ENCODE measurements around the gene CEP162. TPM values are rescaled to one million over a fixed set of nuclear protein-coding genes. Genes with fewer than 3 reads are reported as not detected.
"Not testable (repeated sequence)": the region's sequence is repeated elsewhere in the genome, so short reads cannot be mapped to it uniquely, and the experiment has no call there.

The CEP162 gene
- total and polyA plus RNA-seq, 7 experiments from 2014 or later, result 3.9 to 10.7 (median 8.1) TPM

GRCh38 chr6:84166395-84166794 lies 61.0 kb downstream of the CEP162 start:
- ChIA-PET CTCF (no interaction called here), POLR2A (no interaction called here)
- Mint-ChIP-seq H3K4me1 (no peaks in the 10 kb centered on the region), H3K4me3 (no peak overlapping the region), H3K27ac (no peak overlapping the region), H3K9me3 (peaks cover 0 to 4% (median 0%) of the 10 kb centered on the region in 11 donors), H3K36me3 (peaks cover 4 to 62% (median 49%) of the 10 kb centered on the region in 5 donors), H3K27me3 (no peaks in the 10 kb centered on the region)
- ATAC-seq, result no peak
- Histone ChIP-seq H3K36me3 (ENCODE audit: control insufficient read depth in 2 of 3, insufficient read depth in 3 of 3, low read length in 3 of 3) (peaks cover 0 to 9% (median 5%) of the 10 kb centered on the region in 3 experiments), H3K27ac (ENCODE audit: low read depth, low read length) (no peak overlapping the region), H3K9me3 (ENCODE audit: control insufficient read depth in 2 of 3, low read length in 3 of 3) (no peaks in the 10 kb centered on the region), H3K27me3 (ENCODE audit: control insufficient read depth in 2 of 2, insufficient read depth in 2 of 2, low read length in 2 of 2) (no peaks in the 10 kb centered on the region), H3K4me1 (ENCODE audit: control insufficient read depth in 2 of 2, insufficient read depth in 2 of 2, low read length in 2 of 2) (no peaks in the 10 kb centered on the region), H3K4me3 (ENCODE audit: low read length) (no peak overlapping the region)
- DNase-seq, result no peak
- intact Hi-C loops (cut with micrococcal nuclease), result no loop called here

DNA sequence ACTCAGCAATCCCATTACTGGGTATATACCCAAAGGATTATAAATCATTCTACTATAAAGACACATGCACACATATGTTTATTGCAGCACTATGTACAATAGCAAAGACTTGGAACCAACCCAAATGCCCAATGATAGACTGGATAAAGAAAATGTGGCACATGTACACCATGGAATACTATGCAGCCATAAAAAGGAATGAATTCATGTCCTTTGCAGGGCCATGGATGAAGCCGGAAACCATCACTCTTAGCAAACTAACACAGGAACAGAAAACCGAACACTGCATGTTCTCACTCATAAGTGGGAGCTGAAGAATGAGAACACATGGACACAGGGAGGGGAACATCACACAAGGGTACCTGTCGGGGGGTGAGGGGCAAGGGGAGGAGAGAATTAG lies 63.1 kb downstream of the CEP162 start:
- H3K27me3 ChIP-seq (ENCODE audit: control insufficient read depth in 2 of 2, insufficient read depth in 2 of 2, low read length in 2 of 2); H3K36me3 ChIP-seq (ENCODE audit: control insufficient read depth in 2 of 3, insufficient read depth in 3 of 3, low read length in 3 of 3); H3K27ac Mint-ChIP-seq; H3K4me1 ChIP-seq (ENCODE audit: control insufficient read depth in 2 of 2, insufficient read depth in 2 of 2, low read length in 2 of 2); H3K9me3 Mint-ChIP-seq; POLR2A ChIA-PET; H3K27me3 Mint-ChIP-seq; H3K27ac ChIP-seq (ENCODE audit: low read depth, low read length); H3K9me3 ChIP-seq (ENCODE audit: control insufficient read depth in 2 of 3, low read length in 3 of 3); DNase-seq; intact Hi-C loops (cut with micrococcal nuclease); H3K4me3 Mint-ChIP-seq; H3K4me3 ChIP-seq (ENCODE audit: low read length); CTCF ChIA-PET; H3K4me1 Mint-ChIP-seq; ATAC-seq: not testable (repeated sequence)
- peaks cover 4 to 60% (median 57%) of the 10 kb centered on the region in 5 donors for H3K36me3 Mint-ChIP-seq

- ATAC-seq (no peak), DNase-seq (no peak)
- no peak overlapping the region for H3K27ac Mint-ChIP-seq
- intact Hi-C loops (cut with micrococcal nuclease), result no loop called here
- no peaks in the 10 kb centered on the region for H3K27me3 Mint-ChIP-seq
- Histone ChIP-seq H3K4me1 (ENCODE audit: control insufficient read depth in 2 of 2, insufficient read depth in 2 of 2, low read length in 2 of 2) (no peaks in the 10 kb centered on the region), H3K4me3 (ENCODE audit: low read length) (no peak overlapping the region), H3K9me3 (ENCODE audit: control insufficient read depth in 2 of 3, low read length in 3 of 3) (no peaks in the 10 kb centered on the region), H3K27ac (ENCODE audit: low read depth, low read length) (no peak overlapping the region), H3K27me3 (ENCODE audit: control insufficient read depth in 2 of 2, insufficient read depth in 2 of 2, low read length in 2 of 2) (no peaks in the 10 kb centered on the region), H3K36me3 (ENCODE audit: control insufficient read depth in 2 of 3, insufficient read depth in 3 of 3, low read length in 3 of 3) (peaks cover 0 to 7% (median 3%) of the 10 kb centered on the region in 3 experiments)
- ChIA-PET CTCF (interaction anchor here (0.6 to 1.5 kb wide), 2 partner anchors 12 to 67 kb away, joined by 3 read pairs; partner anchors contain the start of gene CEP162), POLR2A (no interaction called here)
- H3K4me3 Mint-ChIP-seq, result no peak overlapping the region
- peaks cover 0 to 4% (median 0%) of the 10 kb centered on the region in 11 donors for H3K9me3 Mint-ChIP-seq
- H3K36me3 Mint-ChIP-seq, result peaks cover 3 to 62% (median 48%) of the 10 kb centered on the region in 5 donors
- no peaks in the 10 kb centered on the region for H3K4me1 Mint-ChIP-seq
Observed at GRCh38 chr6:84161190-84161589, 66.3 kb downstream of the CEP162 start.

DNA sequence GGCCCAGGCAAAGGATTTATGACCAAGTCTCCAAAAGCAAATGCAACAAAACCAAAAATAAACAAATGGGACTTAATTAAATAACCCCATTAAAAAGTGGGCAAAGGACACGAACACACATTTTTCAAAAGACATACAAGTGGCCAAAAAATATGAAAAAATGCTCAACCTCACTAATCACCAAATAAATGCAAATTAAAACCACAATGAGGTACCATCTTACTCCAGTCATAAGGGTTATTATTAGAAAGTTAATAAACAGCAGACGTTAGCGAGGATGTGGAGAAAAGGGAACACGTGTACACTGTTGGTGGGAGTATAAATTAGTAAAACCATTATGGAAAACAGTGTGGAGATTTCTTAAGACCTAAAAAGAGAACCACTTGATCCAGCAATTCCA lies 71.1 kb downstream of the CEP162 start:
- intact Hi-C loops (cut with micrococcal nuclease), result no loop called here
- no peak overlapping the region for H3K27ac Mint-ChIP-seq
- ATAC-seq, result no peak
- no peaks in the 10 kb centered on the region for H3K4me1 Mint-ChIP-seq
- no peak overlapping the region for H3K4me3 ChIP-seq (ENCODE audit: low read length)
- ChIA-PET POLR2A (no interaction called here), CTCF (no interaction called here)
- H3K4me1 ChIP-seq (ENCODE audit: control insufficient read depth in 2 of 2, insufficient read depth in 2 of 2, low read length in 2 of 2), result no peaks in the 10 kb centered on the region
- DNase-seq, result no peak
- peaks cover 0 to 17% (median 4%) of the 10 kb centered on the region in 3 experiments for H3K36me3 ChIP-seq (ENCODE audit: control insufficient read depth in 2 of 3, insufficient read depth in 3 of 3, low read length in 3 of 3)
- peaks cover 0 to 2% (median 0%) of the 10 kb centered on the region in 11 donors for H3K9me3 Mint-ChIP-seq
- no peak overlapping the region for H3K4me3 Mint-ChIP-seq
- no peak overlapping the region for H3K27ac ChIP-seq (ENCODE audit: low read depth, low read length)
- peaks cover 21 to 71% (median 55%) of the 10 kb centered on the region in 5 donors for H3K36me3 Mint-ChIP-seq
- H3K9me3 ChIP-seq (ENCODE audit: control insufficient read depth in 2 of 3, low read length in 3 of 3), result no peaks in the 10 kb centered on the region
- H3K27me3 Mint-ChIP-seq, result no peaks in the 10 kb centered on the region
- no peaks in the 10 kb centered on the region for H3K27me3 ChIP-seq (ENCODE audit: control insufficient read depth in 2 of 2, insufficient read depth in 2 of 2, low read length in 2 of 2)

DNA sequence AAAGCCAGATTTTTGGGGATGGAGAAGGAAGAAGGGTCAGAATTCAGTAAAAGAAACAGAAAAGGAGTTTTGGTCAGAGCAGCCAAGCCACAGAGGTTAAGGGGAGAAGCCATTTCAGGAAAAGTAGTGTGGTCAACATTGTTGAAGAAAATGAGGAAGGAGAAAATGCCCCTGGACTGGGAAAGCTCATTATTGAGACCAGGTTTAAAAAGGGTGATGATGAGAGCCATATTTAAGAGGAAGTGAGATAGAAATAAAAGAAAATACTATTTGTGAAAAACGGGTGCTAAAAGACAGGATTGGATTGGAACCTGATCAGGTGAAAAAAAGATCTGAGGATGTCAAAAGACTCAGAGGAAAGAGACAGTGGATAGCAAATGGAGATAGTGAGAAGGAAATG lies 75.8 kb downstream of the CEP162 start:
- Mint-ChIP-seq H3K9me3 (peaks cover 0 to 2% (median 0%) of the 10 kb centered on the region in 11 donors), H3K4me3 (no peak overlapping the region), H3K27ac (no peak overlapping the region), H3K36me3 (peaks cover 24 to 79% (median 52%) of the 10 kb centered on the region in 5 donors), H3K4me1 (peaks cover 0 to 2% (median 0%) of the 10 kb centered on the region in 7 donors), H3K27me3 (no peaks in the 10 kb centered on the region)
- peaks cover 0 to 10% (median 4%) of the 10 kb centered on the region in 3 experiments for H3K36me3 ChIP-seq (ENCODE audit: control insufficient read depth in 2 of 3, insufficient read depth in 3 of 3, low read length in 3 of 3)
- H3K9me3 ChIP-seq (ENCODE audit: control insufficient read depth in 2 of 3, low read length in 3 of 3), result no peaks in the 10 kb centered on the region
- ATAC-seq (no peak), DNase-seq (no peak)
- H3K27ac ChIP-seq (ENCODE audit: low read depth, low read length), result no peak overlapping the region
- no peaks in the 10 kb centered on the region for H3K27me3 ChIP-seq (ENCODE audit: control insufficient read depth in 2 of 2, insufficient read depth in 2 of 2, low read length in 2 of 2)
- CTCF ChIA-PET, result no interaction called here
- no peaks in the 10 kb centered on the region for H3K4me1 ChIP-seq (ENCODE audit: control insufficient read depth in 2 of 2, insufficient read depth in 2 of 2, low read length in 2 of 2)
- POLR2A ChIA-PET, result no interaction called here
- H3K4me3 ChIP-seq (ENCODE audit: low read length), result no peak overlapping the region
- intact Hi-C loops (cut with micrococcal nuclease), result no loop called here

GRCh38 chr6:84150705-84151104 lies 76.7 kb downstream of the CEP162 start:
- no peaks in the 10 kb centered on the region for H3K4me1 ChIP-seq (ENCODE audit: control insufficient read depth in 2 of 2, insufficient read depth in 2 of 2, low read length in 2 of 2)
- peaks cover 0 to 10% (median 4%) of the 10 kb centered on the region in 3 experiments for H3K36me3 ChIP-seq (ENCODE audit: control insufficient read depth in 2 of 3, insufficient read depth in 3 of 3, low read length in 3 of 3)
- Mint-ChIP-seq H3K27me3 (no peaks in the 10 kb centered on the region), H3K4me1 (peaks cover 0 to 2% (median 0%) of the 10 kb centered on the region in 7 donors), H3K9me3 (peaks cover 0 to 2% (median 0%) of the 10 kb centered on the region in 11 donors), H3K36me3 (peaks cover 28 to 79% (median 49%) of the 10 kb centered on the region in 5 donors), H3K4me3 (no peak overlapping the region), H3K27ac (no peak overlapping the region)
- no peak for ATAC-seq
- intact Hi-C loops (cut with micrococcal nuclease), result no loop called here
- no peak overlapping the region for H3K27ac ChIP-seq (ENCODE audit: low read depth, low read length)
- CTCF ChIA-PET, result no interaction called here
- H3K27me3 ChIP-seq (ENCODE audit: control insufficient read depth in 2 of 2, insufficient read depth in 2 of 2, low read length in 2 of 2), result no peaks in the 10 kb centered on the region
- no peak overlapping the region for H3K4me3 ChIP-seq (ENCODE audit: low read length)
- H3K9me3 ChIP-seq (ENCODE audit: control insufficient read depth in 2 of 3, low read length in 3 of 3), result no peaks in the 10 kb centered on the region
- DNase-seq, result no peak
- POLR2A ChIA-PET, result no interaction called here

DNA sequence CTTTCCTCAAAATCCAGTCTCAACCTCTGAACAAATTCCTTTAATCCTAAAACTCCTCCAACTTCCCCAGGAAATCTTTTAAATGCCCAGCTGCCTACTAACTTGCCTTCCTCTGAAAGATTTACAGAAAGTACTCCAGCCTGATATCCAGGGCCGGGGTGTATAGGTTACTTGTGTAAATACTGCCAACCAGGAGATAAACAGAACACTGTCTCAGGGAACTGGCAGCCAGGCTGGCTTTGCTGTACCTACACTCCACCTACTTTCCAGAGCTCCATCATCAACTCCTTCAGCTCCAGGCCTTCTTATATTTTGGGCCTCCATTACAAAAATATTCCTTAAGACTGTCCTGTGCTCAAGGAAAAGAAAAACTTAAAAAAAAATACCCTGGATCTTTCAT lies 85.9 kb downstream of the CEP162 start:
- Mint-ChIP-seq H3K9me3 (no peaks in the 10 kb centered on the region), H3K36me3 (peaks cover 13 to 78% (median 63%) of the 10 kb centered on the region in 5 donors), H3K27ac (peak overlapping the region in 1 of 9 donors; percentile 46), H3K4me3 (no peak overlapping the region), H3K27me3 (no peaks in the 10 kb centered on the region), H3K4me1 (no peaks in the 10 kb centered on the region)
- Histone ChIP-seq H3K27me3 (ENCODE audit: control insufficient read depth in 2 of 2, insufficient read depth in 2 of 2, low read length in 2 of 2) (no peaks in the 10 kb centered on the region), H3K4me1 (ENCODE audit: control insufficient read depth in 2 of 2, insufficient read depth in 2 of 2, low read length in 2 of 2) (no peaks in the 10 kb centered on the region), H3K9me3 (ENCODE audit: control insufficient read depth in 2 of 3, low read length in 3 of 3) (no peaks in the 10 kb centered on the region), H3K27ac (ENCODE audit: low read depth, low read length) (no peak overlapping the region), H3K36me3 (ENCODE audit: control insufficient read depth in 2 of 3, insufficient read depth in 3 of 3, low read length in 3 of 3) (no peaks in the 10 kb centered on the region), H3K4me3 (ENCODE audit: low read length) (no peak overlapping the region)
- DNase-seq (no peak), ATAC-seq (no peak)
- ChIA-PET POLR2A (no interaction called here), CTCF (no interaction called here)
- intact Hi-C loops (cut with micrococcal nuclease), result no loop called here

Measured in naive thymus-derived CD4-positive, alpha-beta T cell (primary cell).